ENCODE results near the gene CPB1. TPM values are rescaled to one million over a fixed set of nuclear protein-coding genes. Genes with fewer than 3 reads are reported as not detected.

CPB1 gene
- not detected in 5 replicates for total RNA-seq (2022; extraction: Qiagen RNA extraction)

GRCh38 chr3:148827585-148827984 is at the start of gene CPB1:
CPB1 (plus strand) TSS chr3:148827811; CDS start chr3:148827824, 13 bp downstream.

GRCh38 chr3:148865049-148865448 is 37.4 kb downstream of the CPB1 start, which contains the start of gene CPA3:
CPA3 (plus strand) TSS chr3:148865296; CDS start chr3:148865308, 12 bp downstream.

Other genes with a start within 250 kb of the CPB1 start
- 0.32 to 0.77 TPM (median 0.59 TPM) in 5 replicates for gene AGTR1, start 129.9 kb upstream of the CPB1 start, total RNA-seq (2022; extraction: Qiagen RNA extraction)
- gene CPA3, start 37.5 kb downstream of the CPB1 start, total RNA-seq (2022; extraction: Qiagen RNA extraction) = not detected in 5 replicates
- gene GYG1, start 163.7 kb downstream of the CPB1 start, total RNA-seq (2022; extraction: Qiagen RNA extraction) = 33.1 to 45.4 TPM (median 34.7 TPM) in 5 replicates

All from A549 treated with Hydrocortisone at 1 μM for 4 hours (cell line).